GM13977 (cell line): Measurements from ENCODE around the gene TTC28.

Experiments
- DNase-seq: peaks from one replicate; pipeline ENCODE4 v3.0.0; 2012; ENCODE audit warnings: low spot score
- in situ Hi-C: fragments of 300-500 bp; cut with MboI; formaldehyde crosslinking; loops from one replicate; pipeline ENCODE4 v1.12.0; 2022; ENCODE audit warnings: low sequenced_read_pairs, low pct_unique_long_range_greater_than_20kb, mixed read lengths, inconsistent platforms; ENCODE audit not compliant: unreplicated experiment
- TF ChIP-seq, protein P1 (sequence below): IDR thresholded peaks from 2 replicates; pipeline ENCODE4 v1.5.1; 2012; ENCODE audit warnings: mild to moderate bottlenecking, control low read depth; ENCODE audit not compliant: insufficient read depth; ENCODE audit errors: extremely low read depth, missing control alignments

The TTC28 gene

DNA sequence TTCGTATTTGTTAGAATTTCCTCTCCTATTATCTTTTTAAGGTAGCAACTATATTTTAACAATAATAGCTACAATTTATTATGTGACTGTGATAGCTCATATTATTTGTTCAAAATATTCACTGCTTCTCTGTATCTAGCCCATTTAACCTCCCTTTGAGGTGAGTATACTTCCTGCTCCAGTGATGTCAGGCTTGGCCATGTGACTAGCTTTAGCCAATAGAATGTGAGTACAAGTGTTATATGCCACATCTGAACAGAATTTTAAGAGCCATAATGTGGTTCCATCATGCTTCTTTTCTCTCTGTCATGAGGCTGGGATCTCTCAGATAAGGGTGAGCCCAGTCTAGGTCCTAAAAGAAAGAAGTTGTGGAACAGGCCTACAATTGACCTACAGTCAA is 217.6 kb downstream of the TTC28 start:
- TF ChIP-seq, protein P1, sequence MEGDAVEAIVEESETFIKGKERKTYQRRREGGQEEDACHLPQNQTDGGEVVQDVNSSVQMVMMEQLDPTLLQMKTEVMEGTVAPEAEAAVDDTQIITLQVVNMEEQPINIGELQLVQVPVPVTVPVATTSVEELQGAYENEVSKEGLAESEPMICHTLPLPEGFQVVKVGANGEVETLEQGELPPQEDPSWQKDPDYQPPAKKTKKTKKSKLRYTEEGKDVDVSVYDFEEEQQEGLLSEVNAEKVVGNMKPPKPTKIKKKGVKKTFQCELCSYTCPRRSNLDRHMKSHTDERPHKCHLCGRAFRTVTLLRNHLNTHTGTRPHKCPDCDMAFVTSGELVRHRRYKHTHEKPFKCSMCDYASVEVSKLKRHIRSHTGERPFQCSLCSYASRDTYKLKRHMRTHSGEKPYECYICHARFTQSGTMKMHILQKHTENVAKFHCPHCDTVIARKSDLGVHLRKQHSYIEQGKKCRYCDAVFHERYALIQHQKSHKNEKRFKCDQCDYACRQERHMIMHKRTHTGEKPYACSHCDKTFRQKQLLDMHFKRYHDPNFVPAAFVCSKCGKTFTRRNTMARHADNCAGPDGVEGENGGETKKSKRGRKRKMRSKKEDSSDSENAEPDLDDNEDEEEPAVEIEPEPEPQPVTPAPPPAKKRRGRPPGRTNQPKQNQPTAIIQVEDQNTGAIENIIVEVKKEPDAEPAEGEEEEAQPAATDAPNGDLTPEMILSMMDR: no peak
- in situ Hi-C loops: no loop called here
- DNase-seq: no peak

DNA sequence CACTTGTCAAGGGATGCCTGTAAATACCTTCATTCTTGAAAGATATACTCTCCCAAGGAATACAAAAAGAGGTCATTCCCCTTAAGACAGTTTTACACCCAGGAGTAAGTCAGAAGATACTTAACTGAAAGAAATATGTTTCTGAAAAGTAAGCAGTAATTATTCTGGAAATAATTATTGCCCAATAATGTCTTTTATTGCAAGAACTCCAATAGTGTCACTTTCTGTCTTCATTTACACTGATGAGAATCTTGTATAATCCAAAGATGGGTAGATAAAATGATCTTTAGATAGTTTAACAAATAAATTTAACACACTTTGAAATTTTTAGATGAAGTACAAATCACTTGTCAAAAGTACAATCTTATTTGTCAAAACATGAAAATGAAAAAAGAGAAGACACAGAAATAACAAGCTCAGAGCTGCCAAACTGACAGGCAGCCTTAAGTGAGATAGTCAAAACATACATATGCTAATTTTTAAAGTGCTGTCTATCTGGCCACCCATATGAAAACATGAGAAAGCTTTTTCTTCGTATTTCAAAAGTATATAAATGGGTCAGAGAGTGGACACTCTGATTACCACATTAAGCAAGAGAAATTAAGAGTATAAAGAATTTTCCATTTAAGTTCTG is 225.1 kb downstream of the TTC28 start:
- in situ Hi-C loops: no loop called here
- no peak for DNase-seq
- TF ChIP-seq, protein P1: no peak

DNA sequence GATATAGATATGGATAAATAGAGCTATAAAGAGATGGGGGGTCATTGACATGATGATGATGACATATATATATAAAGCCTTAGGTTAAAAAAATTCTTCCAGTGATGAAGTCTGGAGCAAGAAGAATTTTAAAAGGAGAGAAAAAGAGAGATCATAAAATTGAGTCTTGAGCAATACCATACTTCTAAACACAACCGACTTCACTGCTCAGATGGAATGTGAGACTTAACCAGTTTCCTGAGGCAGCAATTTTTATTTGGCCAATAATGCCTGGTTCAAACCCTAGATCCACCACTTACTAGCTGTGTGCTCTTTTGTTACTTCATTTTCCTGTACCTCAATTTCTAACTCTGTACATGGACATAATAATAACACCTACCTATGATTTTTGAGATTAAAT is 229.5 kb downstream of the TTC28 start:
- no peak for DNase-seq
- in situ Hi-C loops: no loop called here
- TF ChIP-seq, protein P1: no peak

DNA sequence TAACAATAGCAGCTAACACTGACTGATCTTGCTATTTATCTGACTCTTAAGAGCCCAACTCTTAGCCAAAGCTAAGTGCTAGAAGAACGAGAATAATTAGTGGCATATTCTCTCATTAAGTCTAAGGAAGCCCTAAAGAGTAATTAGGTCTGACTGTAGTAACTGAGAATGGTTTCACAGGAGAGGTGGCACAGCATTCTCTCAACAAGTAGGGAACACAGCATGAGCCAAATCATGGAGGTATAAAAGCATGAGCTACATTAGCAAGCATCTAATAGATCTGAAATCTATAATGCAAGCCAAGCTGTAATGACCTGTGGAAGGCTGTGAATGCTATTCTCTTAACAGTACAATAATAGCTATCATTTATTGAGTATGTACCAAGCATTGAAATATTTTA is 230.6 kb downstream of the TTC28 start:
- in situ Hi-C loops: no loop called here
- TF ChIP-seq, protein P1: no peak
- no peak for DNase-seq

DNA sequence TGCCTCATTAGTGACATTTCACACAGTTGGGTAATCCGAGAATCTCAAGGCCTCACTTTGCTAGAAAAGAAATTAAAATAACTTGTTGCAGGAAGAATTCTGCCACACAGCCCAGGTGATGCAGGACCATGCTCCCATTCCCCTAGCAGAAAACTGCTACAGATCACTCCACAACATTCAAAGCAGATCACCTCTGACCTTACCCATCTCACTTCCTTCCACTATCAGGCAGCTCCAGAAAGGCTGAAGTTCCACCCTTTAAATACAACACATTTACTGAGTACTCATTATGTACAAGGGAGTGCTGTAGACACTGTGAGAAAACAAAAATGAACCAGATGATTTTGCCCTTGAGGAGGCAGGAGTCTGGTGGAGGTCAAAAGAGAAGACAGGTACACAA is 231.0 kb downstream of the TTC28 start:
- DNase-seq: no peak
- in situ Hi-C loops: no loop called here
- TF ChIP-seq, protein P1: no peak

DNA sequence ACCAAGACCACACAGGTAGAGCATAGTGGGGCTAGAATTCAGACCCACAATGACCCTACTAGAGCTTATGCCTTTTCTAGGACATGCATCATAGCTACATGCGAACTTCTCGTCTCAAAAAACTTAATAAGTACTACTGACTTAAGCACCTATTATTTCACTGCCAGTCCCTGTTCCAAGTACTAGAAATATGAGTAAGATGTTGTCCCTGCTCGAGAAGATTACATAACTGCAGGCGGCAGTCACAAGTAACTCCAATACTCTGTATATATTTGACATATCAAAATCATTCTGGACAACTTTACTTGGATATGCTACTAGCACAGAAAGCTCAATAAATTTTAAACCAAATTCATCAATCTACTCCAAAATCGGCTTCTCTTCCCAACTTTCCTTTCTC is 235.0 kb downstream of the TTC28 start:
- in situ Hi-C loops: no loop called here
- no peak for DNase-seq
- TF ChIP-seq, protein P1: no peak

DNA sequence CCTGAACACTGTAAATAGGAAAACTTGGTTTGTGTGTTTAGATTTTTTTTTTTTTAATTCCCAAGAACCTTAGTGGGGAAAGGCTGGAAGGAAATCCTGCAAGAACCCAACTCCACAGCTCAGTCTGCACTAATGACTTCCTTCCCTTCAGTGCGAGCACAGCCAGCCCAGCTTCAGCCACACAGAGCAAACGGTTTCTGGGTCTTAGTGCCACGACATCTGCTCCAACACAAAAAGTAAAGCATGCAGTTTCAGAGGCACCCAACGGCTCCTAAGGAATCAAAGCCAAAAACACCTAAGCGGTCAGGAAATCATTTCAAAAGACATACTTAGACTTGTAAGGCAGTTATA is 236.1 kb downstream of the TTC28 start:
- DNase-seq: peak; percentile 23
- in situ Hi-C loops: no loop called here
- TF ChIP-seq, protein P1: no peak
